ENCODE measurements around the gene LETM1.

LETM1 gene

DNA sequence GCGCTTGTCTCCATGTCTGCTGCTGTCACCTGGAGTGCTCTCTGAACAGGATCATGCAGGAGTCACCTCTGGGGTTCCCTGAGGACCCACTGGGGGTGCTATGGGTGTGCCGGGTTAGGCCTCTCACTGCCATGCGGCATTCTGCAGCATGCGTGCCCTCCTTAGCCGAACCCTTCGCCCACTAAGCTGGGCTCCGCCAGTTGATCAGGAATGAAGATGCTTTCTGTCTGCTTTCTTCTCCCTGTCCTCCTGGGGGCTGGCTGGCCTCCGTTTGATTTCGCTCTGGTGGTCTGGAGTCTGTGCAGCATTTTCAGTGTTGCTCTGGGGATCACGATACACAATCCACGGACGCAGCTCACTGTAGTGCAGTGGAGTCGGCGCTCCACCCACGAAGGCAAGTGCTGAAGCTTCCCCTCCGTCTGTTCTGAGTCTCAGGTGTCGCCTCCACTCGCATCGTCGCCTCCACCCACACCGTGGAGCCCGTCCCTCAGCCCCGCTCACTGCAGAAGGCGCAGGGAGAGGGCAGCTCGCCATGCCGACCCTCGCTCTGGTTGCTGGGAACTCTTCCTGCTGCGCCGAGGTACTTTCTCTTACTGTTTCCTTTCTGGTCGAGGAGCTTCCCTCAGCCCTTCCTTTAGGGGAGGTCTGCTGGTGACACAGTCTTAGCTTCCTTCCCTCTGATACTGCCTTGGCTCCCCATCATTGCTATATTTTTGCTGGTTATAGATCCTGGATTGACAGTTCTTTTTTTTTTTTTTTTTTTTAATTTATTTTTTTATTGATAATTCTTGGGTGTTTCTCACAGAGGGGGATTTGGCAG, 29.2 kb downstream of the LETM1 start:
- no peak for DNase-seq (ENCODE audit: low read depth)

DNA sequence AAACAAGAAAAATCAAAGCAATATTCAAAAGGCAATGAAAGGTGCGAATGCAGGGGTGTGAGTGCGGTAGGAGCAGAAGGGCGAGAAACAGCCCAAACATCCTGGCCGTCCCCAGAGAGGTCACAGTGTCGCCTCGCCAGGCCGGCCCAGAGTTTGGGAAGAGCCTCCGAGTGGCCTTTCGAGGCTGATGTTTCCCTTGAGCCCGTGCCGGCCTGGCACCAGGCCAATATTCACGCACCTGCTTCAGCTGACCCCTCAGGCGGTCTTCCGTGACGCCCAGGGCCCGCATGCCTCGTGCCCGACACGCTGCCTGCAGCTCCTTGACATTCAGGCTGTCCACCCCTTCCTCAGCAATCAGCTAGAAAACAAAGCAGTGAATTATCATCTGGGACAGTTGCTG, 30.6 kb downstream of the LETM1 start:
- DNase-seq (ENCODE audit: low read depth), result no peak

DNA sequence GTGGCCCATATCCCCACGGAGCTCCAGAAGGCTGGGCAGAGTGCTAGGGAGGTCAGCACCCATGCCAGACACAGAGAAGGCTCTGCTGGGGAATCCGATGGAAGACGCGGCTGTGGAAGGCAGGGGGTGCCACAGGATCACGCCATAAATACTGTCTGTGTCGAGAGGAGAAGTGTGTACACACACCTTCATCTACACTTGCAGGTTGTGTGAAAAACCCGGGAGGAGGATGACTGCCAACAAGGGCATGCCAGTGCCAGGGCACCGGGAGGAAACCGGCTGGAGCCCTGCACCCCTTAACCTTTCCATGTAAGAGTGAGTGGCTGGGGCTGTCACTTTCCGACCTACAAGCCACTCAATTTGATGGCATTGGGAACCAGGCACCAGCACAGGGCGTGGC, 31.2 kb downstream of the LETM1 start:
- no peak for DNase-seq (ENCODE audit: low read depth)

DNA sequence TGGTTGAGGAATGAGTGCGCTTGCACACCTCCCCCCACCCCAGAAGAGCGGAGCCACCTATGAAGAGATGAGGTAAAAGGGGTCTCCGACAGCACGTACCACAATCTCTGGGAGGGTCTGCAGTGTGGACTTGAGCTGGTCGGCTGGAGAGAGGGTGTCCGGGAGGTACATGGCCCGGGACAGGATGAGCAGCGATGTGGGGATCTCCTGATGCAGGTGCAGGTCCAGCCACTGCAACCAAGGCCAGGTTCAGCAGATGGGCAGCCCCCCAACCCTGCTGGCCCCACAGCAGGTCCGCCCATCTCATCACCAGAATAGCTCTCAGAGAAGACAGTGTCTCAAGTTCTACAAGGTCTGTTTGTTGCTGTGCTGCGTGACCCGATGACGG, 32.4 kb downstream of the LETM1 start:
- DNase-seq (ENCODE audit: low read depth), result no peak

DNA sequence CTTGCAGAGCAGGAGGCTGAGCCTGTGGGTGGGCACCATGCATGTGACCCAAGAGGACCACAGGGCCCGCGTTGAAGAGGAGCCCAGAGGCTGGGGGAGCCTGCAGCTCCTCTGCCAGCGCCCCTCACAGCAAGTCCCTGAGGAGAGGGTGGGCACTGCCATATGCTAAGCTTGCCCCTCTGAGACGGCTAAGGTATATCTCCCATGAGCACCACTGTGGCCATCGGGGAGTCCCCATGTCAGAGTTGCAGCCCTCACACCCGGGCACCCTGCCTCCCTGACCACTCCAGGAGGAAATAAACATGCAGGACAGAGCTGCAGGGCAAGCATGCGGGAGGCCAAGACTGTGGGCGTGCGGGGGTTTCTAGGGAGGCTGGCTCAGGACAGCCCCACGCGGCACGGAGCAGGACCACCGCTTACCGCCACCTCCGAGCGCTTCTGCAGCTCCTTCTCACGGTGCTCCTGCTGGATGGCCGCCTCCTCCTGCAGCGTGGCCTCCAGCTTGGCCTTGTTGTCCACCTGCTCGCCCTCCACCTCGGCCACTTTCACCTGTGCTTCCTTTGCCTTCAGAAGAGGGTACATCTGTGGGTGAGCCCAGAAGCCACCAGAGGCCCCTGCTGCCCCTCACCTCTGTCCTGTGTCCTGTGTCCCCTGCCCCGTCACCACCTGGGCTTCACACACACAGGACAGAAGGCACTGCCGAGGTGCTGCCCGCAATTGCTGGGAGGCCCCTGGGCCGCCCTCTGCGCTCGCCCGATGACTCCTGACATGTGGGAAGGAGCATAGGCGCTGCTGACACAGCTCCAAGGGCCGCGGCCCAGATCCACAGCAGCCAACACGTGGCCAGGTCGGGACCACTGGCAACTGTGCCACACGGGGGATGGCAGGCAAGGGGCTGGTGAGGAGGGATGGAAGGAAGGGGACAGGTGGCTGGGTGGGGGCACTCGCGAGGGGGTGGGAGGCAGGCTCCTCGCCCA, 33.1 kb downstream of the LETM1 start:
- no peak for DNase-seq (ENCODE audit: low read depth)

DNA sequence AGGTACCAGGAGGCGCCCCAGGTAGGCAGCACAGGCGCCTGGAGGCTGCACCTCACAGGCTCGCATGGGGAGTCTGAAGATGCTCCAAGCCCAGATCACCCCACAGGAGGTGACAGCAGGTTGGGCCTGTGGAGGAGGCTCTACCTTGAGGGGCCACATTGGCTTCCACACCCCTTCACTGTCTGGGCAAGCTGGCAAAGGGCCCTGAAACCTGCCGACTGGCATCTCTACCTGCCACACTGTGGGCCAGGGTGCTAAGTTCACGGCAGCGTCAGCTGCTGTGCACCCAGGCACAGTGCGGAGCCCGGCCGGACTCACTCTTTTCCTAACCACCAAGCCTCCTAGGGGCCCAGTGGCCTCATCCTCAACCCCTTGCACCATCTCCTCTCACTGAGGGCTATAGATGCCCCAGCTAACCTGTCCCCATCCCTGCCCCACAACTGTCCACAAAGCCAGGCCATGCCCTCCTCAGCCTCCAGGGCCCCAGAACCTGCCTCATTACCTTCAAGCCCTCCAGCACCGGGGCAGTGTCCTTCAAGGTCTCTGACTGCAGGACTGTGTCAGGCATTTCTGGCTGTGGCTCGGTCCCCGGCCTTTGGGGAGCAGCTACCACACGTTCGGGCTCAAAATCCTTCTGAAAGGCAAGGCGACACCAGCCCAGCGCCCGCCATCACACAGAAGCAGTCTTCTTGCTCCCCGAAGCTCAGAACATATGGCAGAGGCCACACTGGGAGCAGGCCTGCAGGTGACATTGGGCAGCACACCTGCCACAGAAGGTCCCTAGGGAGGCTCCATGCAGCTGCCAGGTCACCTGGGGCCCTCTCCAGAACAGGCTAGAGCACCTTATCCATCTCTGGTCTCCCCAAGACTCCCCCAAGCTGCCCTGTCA, 34.0 kb downstream of the LETM1 start:
- DNase-seq (ENCODE audit: low read depth), result no peak

DNA sequence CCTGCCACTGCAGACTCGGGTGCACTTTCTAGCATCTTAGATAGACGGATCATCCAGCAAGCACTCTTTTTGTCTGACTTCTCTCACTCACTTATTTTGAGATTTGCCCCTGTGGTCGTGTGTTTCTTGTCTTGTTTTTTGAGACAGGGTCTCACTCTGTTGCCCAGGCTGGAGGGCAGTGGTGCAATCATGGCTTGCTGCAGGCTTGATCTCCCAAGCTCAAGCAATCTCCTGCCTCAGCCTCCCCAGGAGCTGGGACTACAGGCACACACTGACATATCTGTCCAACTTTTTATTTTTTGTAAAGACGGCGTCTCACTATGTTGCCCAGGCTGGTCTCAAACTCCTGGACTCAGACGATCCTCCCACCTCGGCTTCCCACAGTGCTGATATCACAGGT, 36.1 kb downstream of the LETM1 start:
- no peak for DNase-seq (ENCODE audit: low read depth)

DNA sequence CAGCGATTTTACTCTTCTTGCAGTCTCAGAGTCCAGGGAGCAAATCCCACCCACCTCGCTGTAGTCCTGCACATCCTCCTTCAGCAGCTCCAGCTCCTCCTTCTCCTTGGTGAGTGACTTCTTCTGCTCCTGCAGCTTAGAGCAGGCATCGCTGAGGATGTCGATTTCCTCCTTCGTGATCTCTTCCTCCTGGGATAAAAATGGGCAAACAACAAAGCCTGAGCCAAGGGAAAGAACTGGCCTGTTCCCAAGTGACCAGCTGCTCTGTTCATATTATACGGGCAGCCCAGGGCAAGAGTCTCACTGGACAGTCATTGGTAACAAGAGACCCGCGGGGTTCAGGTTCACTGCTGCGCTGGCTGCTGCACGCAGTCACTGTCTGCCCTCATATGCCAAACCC, 36.7 kb downstream of the LETM1 start:
- DNase-seq (ENCODE audit: low read depth), result no peak

DNA sequence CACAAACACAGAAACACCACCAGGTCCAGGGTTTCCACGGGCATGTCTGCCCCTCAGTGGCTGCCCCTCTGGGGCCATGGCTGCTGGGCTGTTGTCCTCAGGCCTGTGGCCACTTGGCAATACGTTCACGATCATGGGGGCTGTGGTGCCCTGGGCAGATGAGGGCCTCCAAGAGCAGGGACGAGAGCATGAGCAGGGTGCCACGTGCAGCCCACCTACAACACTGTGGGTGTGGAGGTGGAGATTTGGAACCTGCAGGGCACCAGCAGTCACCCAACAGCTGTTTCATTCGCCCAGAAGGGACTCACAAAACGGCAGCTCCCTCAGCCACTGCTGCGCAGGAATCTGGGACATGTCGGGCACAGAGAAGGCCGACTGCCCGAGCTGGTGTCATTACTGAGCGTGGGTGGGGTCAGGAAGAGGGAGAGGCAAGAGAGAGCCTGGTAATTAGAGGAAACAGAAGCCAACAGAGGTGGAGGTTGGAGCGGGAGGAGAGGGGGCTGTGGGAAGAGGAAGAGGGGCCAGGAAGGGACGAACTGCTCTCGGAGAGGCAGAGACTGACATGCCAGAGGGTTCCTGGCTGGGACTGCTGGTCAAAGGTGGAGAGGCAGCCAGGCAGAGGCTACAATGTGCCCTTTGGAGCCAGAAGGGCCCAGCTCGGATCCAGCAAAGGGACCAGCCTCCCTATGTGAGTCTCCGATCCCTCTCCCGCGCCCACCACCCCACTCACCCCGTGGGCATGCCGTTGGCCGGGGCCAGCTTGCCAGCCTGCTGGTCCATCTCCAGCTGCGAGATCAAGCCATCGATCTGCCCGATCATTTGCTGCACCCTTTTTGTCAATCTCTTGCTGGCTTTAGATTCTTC, 39.7 kb downstream of the LETM1 start:
- no peak for DNase-seq (ENCODE audit: low read depth)

DNA sequence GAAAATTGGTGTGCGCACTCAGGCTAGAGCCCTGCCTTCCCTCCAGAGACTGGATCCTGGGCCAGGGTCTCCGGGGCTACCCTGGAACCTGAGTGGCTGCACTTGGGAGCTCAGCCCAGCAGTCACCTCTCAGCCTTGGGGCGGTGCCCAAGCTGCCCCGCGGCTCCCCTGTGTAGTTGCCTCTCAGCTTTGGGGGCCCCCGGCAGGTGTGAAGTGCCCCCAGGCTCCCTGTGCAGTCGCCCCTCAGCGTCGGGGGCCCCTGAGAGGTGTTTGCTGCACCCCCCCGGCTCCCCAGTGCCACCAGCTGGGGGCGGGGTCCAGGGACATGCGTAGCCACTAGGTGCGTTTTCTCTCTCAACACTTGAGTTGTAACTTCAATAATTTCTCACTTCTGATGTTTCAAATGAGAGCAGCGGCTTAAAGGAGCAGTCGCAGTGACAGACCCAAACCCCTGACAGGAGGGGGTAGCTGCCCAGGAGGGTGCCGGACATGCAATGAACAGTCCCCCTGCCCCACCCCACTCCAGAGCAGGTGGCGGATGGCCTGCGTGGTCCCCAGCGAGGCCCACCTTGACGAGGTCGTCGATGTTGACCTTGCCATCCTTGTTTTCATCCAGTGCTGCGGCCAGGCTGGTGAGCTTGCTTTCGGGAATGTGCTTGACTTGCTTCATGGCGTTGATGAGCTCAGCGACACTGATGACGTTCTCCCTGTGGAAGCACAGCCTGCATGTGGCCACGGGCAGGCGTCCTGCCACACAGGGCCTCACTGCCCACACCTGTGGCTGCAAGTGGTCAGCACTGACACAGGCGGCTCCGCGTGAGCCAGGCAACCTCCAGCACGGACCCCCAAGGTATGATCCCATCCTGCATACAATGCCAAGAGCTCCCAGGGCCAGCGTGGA, 40.6 kb downstream of the LETM1 start:
- DNase-seq (ENCODE audit: low read depth), result no peak

DNA sequence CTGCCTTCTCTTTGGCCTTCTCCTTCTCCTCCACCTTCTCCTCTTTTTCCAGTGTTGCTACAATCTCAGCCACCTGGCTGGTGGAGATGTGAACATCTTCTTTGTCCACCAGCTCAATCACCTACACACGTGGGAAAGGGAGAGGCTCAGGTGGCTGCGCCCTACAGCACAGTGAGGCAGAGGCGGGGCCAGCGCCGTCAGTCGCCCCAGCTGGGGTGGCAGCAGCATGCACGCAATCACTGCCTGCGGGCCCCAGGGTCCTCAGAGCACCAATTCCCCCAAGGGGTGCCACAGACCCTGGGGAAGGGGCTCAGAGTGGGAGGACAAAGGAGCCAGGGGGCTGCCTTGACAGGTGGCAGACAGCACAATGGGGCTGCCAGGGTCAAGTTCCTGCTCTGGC, 41.5 kb downstream of the LETM1 start:
- DNase-seq (ENCODE audit: low read depth), result no peak

DNA sequence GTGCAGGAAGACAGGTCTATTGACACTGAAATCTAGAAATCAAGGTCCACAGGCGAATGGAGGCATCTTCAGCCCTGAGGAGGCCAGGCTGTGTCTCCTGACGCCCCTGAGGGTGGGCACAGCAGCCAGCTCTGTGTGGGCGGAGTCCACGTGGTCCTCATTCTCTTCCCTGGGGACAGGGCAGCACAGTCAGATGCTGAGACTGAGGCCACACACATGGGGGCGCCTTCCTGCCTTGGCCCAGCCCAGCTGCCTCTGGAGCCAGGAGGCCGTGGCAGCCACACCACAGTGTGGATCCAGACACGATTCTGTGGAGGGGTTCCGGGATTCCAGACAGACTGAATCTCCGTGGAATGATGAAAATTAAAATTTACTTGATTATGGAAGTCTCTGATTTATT, 42.0 kb downstream of the LETM1 start:
- DNase-seq (ENCODE audit: low read depth), result no peak

DNA sequence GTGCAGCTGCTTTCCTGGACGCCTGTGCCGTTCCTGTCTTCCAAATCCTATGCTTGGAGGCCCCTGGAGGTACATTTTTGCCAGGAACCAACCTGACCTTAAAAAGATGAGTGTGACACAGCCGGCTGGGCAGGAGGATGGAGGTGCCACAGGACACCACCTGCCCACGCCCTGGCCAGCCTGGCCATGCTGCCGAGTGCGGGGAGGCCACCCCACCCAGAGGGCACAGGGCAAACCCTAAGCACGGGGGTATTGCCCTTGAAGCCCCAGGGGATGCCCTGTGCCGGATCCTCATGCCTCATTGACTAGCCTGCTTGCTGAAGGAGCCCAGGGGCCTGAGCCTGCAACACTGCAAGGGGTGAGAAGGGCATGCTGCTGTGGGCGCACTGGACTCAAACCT, 42.7 kb downstream of the LETM1 start:
- no peak for DNase-seq (ENCODE audit: low read depth)

DNA sequence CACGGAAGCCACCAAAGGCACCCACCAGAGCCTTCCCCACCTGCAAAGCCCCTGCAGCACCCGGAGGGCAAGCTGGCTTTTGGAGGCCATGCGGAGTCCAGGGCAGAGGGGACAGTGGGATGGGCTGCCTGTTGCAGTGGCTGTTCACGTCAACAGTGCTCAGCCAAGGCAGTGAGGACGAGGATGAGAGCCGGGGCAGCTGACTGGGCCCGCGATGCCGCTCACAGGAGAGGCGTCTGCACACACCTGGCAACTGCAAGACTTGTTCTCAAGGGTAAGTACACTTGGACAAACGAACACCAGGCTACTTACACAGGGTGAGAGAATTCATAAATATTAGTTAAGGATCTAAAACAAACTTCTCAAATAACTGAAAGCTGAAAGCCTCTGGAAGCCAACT, 43.2 kb downstream of the LETM1 start:
- no peak for DNase-seq (ENCODE audit: low read depth)

DNA sequence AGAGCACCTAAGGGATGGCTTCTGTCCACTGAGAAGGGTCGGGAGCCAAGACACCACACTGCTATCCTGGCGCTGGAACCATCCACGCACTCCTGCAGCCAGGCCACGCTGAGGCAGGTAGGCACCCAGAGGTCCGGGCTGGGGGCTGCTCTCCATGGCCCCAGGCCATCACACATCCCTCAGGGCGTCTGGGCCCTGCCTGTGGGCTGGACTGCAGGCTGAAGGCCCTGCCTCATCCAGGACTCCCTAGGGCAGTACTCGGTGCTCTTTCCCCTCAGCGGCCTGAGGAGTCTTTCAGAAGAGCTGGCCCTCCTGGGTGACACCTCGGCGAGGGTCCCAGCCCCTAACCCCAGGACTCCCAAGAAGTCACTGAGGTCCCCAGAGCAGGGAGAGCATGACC, 45.2 kb downstream of the LETM1 start:
- DNase-seq (ENCODE audit: low read depth), result no peak

DNA sequence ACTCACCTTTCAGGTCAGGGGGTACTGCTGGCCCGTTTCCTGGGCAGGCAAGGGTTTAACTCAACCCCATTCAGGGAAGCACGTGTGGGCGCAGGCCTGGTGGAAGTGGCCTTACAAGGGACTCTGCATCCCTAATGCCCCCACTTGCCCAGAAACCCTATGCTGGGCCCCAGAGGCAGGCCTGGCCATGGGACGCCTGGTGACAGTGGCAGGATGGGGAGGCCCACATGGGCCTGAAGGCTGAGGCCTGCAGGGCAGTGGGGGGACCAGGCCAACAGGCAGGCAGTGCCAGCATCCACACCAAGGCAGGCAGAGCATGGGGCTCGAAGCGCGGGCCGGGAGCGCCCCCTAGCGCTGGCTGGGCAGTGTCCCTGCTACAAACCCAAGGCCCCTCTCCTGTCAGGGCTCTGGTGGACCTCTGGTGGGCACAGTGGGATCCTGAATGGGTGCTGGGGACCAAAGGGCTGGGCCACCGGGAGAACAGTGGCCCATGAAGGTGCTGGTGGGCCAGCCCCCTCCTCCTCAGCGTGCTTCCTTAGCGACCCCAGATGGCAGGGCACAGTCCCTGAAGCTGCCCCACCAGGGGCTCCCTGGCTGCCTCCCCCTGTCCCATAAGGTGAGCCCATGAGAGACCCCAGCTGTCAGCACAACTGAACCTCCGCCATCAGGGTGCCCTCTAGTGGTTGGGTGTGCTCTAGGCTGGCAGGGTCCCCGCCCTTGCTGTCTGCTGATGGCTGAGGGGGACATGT, 46.0 kb downstream of the LETM1 start:
- peak; percentile 35 for DNase-seq (ENCODE audit: low read depth)

DNA sequence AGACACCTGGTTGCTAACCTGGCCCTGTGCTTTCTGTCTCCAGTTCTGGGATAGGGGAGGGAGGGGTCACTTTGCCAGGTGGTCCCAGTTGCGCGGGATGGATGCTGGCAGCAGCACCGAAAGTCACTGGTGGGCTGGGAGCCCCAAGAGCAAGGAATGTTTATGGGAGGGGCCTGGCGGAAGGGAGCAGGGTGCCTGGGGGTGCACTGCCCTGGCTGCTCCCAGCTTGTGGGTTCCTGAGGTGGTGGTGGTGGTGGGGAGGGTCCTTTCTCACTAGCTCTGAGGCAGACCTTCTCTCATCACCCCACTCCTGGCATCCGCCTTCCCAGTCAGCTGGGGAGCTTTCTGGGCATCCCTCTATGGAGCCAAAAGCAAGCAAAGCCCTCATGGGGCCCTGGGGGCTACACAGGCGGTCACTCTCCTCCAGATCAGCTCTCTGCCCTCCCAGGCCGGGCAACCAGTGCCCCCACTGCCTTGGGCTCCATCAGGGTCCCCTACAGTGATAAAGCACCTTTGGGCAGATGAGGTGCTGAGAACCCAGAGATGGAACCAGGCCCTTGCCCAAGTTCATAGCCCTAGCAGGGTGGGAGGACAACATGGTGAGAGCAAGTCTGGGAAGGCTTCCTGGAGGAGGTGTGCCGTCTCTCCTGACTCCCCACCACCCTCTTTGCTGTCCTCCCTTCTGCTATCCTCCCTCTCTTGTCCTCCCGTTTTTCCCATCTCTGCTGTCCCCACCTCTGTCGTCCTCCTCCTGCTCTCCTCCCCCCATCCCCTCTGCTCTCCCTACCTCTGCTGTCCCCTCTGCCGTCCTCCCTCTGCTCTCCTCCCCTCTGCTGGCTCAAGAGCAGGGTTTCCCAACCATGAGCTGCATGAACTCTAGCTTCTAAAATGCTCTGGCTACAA, 46.9 kb downstream of the LETM1 start:
- no peak for DNase-seq (ENCODE audit: low read depth)

DNA sequence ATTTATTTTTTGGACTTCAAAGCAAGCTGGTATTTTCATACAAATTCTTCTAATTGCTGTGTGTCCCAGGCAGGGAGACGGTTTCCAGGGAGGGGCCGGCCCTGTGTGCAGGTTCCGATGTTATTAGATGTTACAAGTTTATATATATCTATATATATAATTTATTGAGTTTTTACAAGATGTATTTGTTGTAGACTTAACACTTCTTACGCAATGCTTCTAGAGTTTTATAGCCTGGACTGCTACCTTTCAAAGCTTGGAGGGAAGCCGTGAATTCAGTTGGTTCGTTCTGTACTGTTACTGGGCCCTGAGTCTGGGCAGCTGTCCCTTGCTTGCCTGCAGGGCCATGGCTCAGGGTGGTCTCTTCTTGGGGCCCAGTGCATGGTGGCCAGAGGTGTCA, 47.6 kb downstream of the LETM1 start:
- no peak for DNase-seq (ENCODE audit: low read depth)

Data from iris pigment epithelial cell (primary cell).